ENCODE results near the gene CROCC.

- no peak for TF ChIP-seq EZH2 (IDR thresholded peaks at IDR 0.05; ENCODE audit: low read length)
- TF ChIP-seq CTCF (optimal IDR thresholded peaks at IDR 0.05 in 1 of 3, IDR thresholded peaks at IDR 0.05 in 1 of 3, conservative IDR thresholded peaks at IDR 0.05 in 1 of 3; ENCODE audit: extremely low read depth in 1 of 3, insufficient read depth in 2 of 3, low read length in 3 of 3) = no peak
These were observed 86.6 kb downstream of the CROCC start for GRCh38 chr1:17008208-17008855.
